OCI-LY1 (cell line): ENCODE data around the gene EEF1AKMT4.
"Not testable (repeated sequence)": the region's sequence is repeated elsewhere in the genome, so short reads cannot be mapped to it uniquely, and the experiment has no call there.

Experiments used
- H2AFZ ChIP-seq: fragments of 200-600 bp; sonication (generic), shearing (Covaris generic); 2 replicates; pipeline ENCODE4 v1.6.0; 2014; ENCODE audit warnings: antibody characterized with exemption, mild to moderate bottlenecking, low read length
- H3F3A ChIP-seq: fragments of 200-600 bp; sonication (generic), shearing (Covaris generic); 2 replicates; pipeline ENCODE4 v1.6.0; 2014; ENCODE audit warnings: mild to moderate bottlenecking, antibody characterized with exemption, low read length, moderate library complexity; ENCODE audit not compliant: insufficient read depth
- H3K27ac ChIP-seq: fragments of 200-600 bp; sonication (generic); 2 replicates; pipeline ENCODE4 v1.5.1; 2014; ENCODE audit warnings: low read length, mixed run types, mild to moderate bottlenecking, low read depth; ENCODE audit not compliant: poor library complexity, severe bottlenecking
- H3K27me3 ChIP-seq: fragments of 200-600 bp; sonication (generic); 2 replicates; pipeline ENCODE4 v1.6.0; 2014; ENCODE audit warnings: antibody characterized with exemption, mild to moderate bottlenecking, low read length, moderate library complexity; ENCODE audit not compliant: insufficient read depth
- H3K36me3 ChIP-seq: fragments of 200-600 bp; sonication (generic); 2 replicates; pipeline ENCODE4 v1.6.1; 2014; ENCODE audit warnings: mild to moderate bottlenecking, antibody characterized with exemption, low read length, moderate library complexity, mixed read lengths; ENCODE audit not compliant: insufficient read depth
- H3K4me1 ChIP-seq: fragments of 200-600 bp; sonication (generic); 2 replicates; pipeline ENCODE4 v1.5.1; 2014; ENCODE audit warnings: mild to moderate bottlenecking, low read length, moderate library complexity; ENCODE audit not compliant: insufficient read depth, severe bottlenecking
- H3K4me2 ChIP-seq: fragments of 200-600 bp; sonication (generic), shearing (Covaris generic); 2 replicates; pipeline ENCODE4 v1.6.1; 2014; ENCODE audit warnings: low read length
- H3K4me3 ChIP-seq: fragments of 200-600 bp; sonication (generic); 2 replicates; pipeline ENCODE4 v1.5.1; 2014; ENCODE audit warnings: low read length, low read depth, mild to moderate bottlenecking, mixed read lengths; ENCODE audit not compliant: poor library complexity, severe bottlenecking
- H3K79me2 ChIP-seq: fragments of 200-600 bp; shearing (Covaris generic); 2 replicates; pipeline ENCODE4 v1.6.1; 2016; ENCODE audit warnings: mixed run types, low read length, mixed read lengths; ENCODE audit not compliant: insufficient read depth
- H3K9ac ChIP-seq: fragments of 200-600 bp; sonication (generic), shearing (Covaris generic); 2 replicates; pipeline ENCODE4 v1.6.1; 2014; ENCODE audit warnings: mild to moderate bottlenecking, low read length, mixed read lengths
- H3K9me2 ChIP-seq: fragments of 200-600 bp; sonication (generic), shearing (Covaris generic); 2 replicates; pipeline ENCODE4 v1.6.1; 2014; ENCODE audit warnings: low read depth, mild to moderate bottlenecking, low read length, mixed read lengths
- H3K9me3 ChIP-seq: fragments of 200-600 bp; shearing (Covaris generic); 2 replicates; pipeline ENCODE4 v1.6.1; 2014; ENCODE audit warnings: low read length, mixed read lengths
- H4K20me1 ChIP-seq: fragments of 200-600 bp; sonication (generic), shearing (Covaris generic); 2 replicates; pipeline ENCODE4 v1.6.0; 2016; ENCODE audit warnings: mild to moderate bottlenecking, low read length; ENCODE audit not compliant: insufficient read depth
- CTCF ChIP-seq: fragments of 200-600 bp; sonication (generic), shearing (Covaris generic); IDR thresholded peaks from 2 replicates; pipeline ENCODE4 v1.5.1; 2017; ENCODE audit warnings: mild to moderate bottlenecking, antibody characterized with exemption, low read length, moderate library complexity, mixed read lengths
- EZH2 ChIP-seq: fragments of 200-600 bp; sonication (generic), shearing (Covaris generic); IDR thresholded peaks from 2 replicates; pipeline ENCODE4 v1.8.0; 2017; ENCODE audit warnings: borderline replicate concordance, mixed run types, mild to moderate bottlenecking, antibody characterized with exemption, low read length, moderate library complexity, mixed read lengths

The EEF1AKMT4 gene

GRCh38 chr3:184261854-184262763 is 12.6 kb downstream of the EEF1AKMT4 start:
- Histone ChIP-seq H3K9ac (peak overlapping the region; percentile 20; the same call in 1 of the 2 replicates), H3K27ac (no peak overlapping the region), H3K9me2 (no peaks in the 10 kb centered on the region), H2AFZ (no peak overlapping the region), H3F3A (no peaks in the 10 kb centered on the region), H3K4me2 (peak overlapping the region; percentile 65), H3K9me3 (no peaks in the 10 kb centered on the region), H4K20me1 (no peaks in the 10 kb centered on the region), H3K4me1 (peaks cover 12% of the 10 kb centered on the region), H3K4me3 (peak overlapping the region; percentile 62), H3K79me2 (no peaks in the 10 kb centered on the region), H3K27me3 (peaks cover 10% of the 10 kb centered on the region; the same call in 1 of the 2 replicates), H3K36me3 (no peaks in the 10 kb centered on the region; the same call in 1 of the 2 replicates)
- no peak for TF ChIP-seq EZH2

GRCh38 chr3:184262764-184263179 is 13.3 kb downstream of the EEF1AKMT4 start:
- peaks cover 10% of the 10 kb centered on the region; the same call in 1 of the 2 replicates for H3K27me3 ChIP-seq
- H2AFZ ChIP-seq: no peak overlapping the region
- peaks cover 12% of the 10 kb centered on the region for H3K4me1 ChIP-seq
- no peak overlapping the region for H3K4me2 ChIP-seq
- no peak overlapping the region for H3K4me3 ChIP-seq
- H3K36me3 ChIP-seq: no peaks in the 10 kb centered on the region; the same call in 1 of the 2 replicates
- H3K9me3 ChIP-seq: no peaks in the 10 kb centered on the region
- no peaks in the 10 kb centered on the region for H3F3A ChIP-seq
- H3K9ac ChIP-seq: no peak overlapping the region
- no peak for TF ChIP-seq EZH2
- TF ChIP-seq CTCF: no peak
- no peaks in the 10 kb centered on the region for H4K20me1 ChIP-seq
- no peaks in the 10 kb centered on the region for H3K9me2 ChIP-seq
- no peaks in the 10 kb centered on the region for H3K79me2 ChIP-seq
- H3K27ac ChIP-seq: no peak overlapping the region

GRCh38 chr3:184267249-184267648 is 17.8 kb downstream of the EEF1AKMT4 start:
- not testable (repeated sequence) for H3K79me2 ChIP-seq, H3K9me2 ChIP-seq, H3K4me2 ChIP-seq, H3F3A ChIP-seq, H4K20me1 ChIP-seq, H3K9me3 ChIP-seq, H3K4me1 ChIP-seq, H3K9ac ChIP-seq, H3K36me3 ChIP-seq, H2AFZ ChIP-seq, H3K4me3 ChIP-seq, H3K27ac ChIP-seq
- peaks cover 10% of the 10 kb centered on the region; the same call in 1 of the 2 replicates for H3K27me3 ChIP-seq

- Histone ChIP-seq H3K27me3 (peaks cover 9% of the 10 kb centered on the region; the same call in 1 of the 2 replicates), H4K20me1 (no peaks in the 10 kb centered on the region), H3K79me2 (no peaks in the 10 kb centered on the region), H2AFZ (no peak overlapping the region), H3K4me1 (no peaks in the 10 kb centered on the region), H3K36me3 (no peaks in the 10 kb centered on the region), H3K9me3 (no peaks in the 10 kb centered on the region), H3F3A (no peaks in the 10 kb centered on the region), H3K9me2 (no peaks in the 10 kb centered on the region), H3K4me2 (no peak overlapping the region), H3K27ac (no peak overlapping the region), H3K4me3 (no peak overlapping the region), H3K9ac (no peak overlapping the region)
- no peak for TF ChIP-seq EZH2
- TF ChIP-seq CTCF: no peak
Measured at GRCh38 chr3:184272269-184272668, 22.8 kb downstream of the EEF1AKMT4 start.
